ENCODE data around the gene TNNI2. TPM values are rescaled to one million over a fixed set of nuclear protein-coding genes. Genes with fewer than 3 reads are reported as not detected.

TNNI2 gene
- total and polyA plus RNA-seq, 2 donors (not counting 1 experiment from before 2014, with no cell fraction given) = 2.9 to 12.9 TPM

GRCh38 chr11:1889941-1890855, 51.4 kb downstream of the TNNI2 start:
- Mint-ChIP-seq H3K27ac (peak overlapping the region; percentile 50), H3K9me3 (ENCODE audit: insufficient read depth) (no peaks in the 10 kb centered on the region), H3K27me3 (no peaks in the 10 kb centered on the region), H3K4me3 (no peak overlapping the region), H3K4me1 (peaks cover 33% of the 10 kb centered on the region)
- intact Hi-C loops (cut with micrococcal nuclease) = no loop called here
- H4K20me1 ChIP-seq (ENCODE audit: control insufficient read depth, insufficient read depth, low read length, poor library complexity, severe bottlenecking) = peaks cover 79% of the 10 kb centered on the region
- no peak for TF ChIP-seq EZH2 (IDR thresholded peaks at IDR 0.05; ENCODE audit: borderline replicate concordance, insufficient read depth, low read depth, low read length, poor library complexity, severe bottlenecking)
- TF ChIP-seq CTCF (IDR thresholded peaks at IDR 0.05) = no peak
- no peak overlapping the region for H3K27ac ChIP-seq (ENCODE audit: low read length in 2 of 2)
- ChIA-PET CTCF (interaction anchor here (0.9 to 2.1 kb wide), 5 partner anchors 8 to 196 kb away, joined by 3 to 9 read pairs (median 5); no protein-coding TSS in a partner anchor), POLR2A (interaction anchor here (0.7 to 1.3 kb wide), 4 partner anchors 8 to 39 kb away, joined by 3 to 5 read pairs (median 4); no protein-coding TSS in a partner anchor)
- no peak overlapping the region for H2AFZ ChIP-seq (ENCODE audit: insufficient read depth, low read depth, low read length, poor library complexity, severe bottlenecking)
- no peaks in the 10 kb centered on the region for H3K79me2 ChIP-seq (ENCODE audit: control insufficient read depth, insufficient read depth, low read length)
- H3K9ac ChIP-seq (ENCODE audit: low read length) = no peak overlapping the region
- no peak overlapping the region for H3K4me3 ChIP-seq (ENCODE audit: control extremely low read depth in 1 of 5, extremely low read depth in 1 of 5, insufficient read depth in 1 of 5, low read depth in 2 of 5, low read length in 4 of 5)
- H3K27me3 ChIP-seq (replicated peaks in 1 of 4; ENCODE audit: control extremely low read depth in 1 of 4, control insufficient read depth in 3 of 4, insufficient read depth in 4 of 4, low read length in 3 of 4) = no peaks in the 10 kb centered on the region
- DNase-seq (peak; percentile 44), ATAC-seq (ENCODE audit: low read depth) (peak; percentile 5)
- H3K36me3 ChIP-seq (replicated peaks in 1 of 2; ENCODE audit: control extremely low read depth in 1 of 2, control insufficient read depth in 1 of 2, extremely low read depth in 1 of 2, insufficient read depth in 2 of 2, low read length in 1 of 2) = peaks cover 5 to 41% of the 10 kb centered on the region in 2 experiments
- peaks cover 28 to 35% of the 10 kb centered on the region in 2 donors for H3K4me1 ChIP-seq (ENCODE audit: control insufficient read depth in 2 of 2, insufficient read depth in 2 of 2, low read length in 2 of 2)
- peak overlapping the region; percentile 57 for H3K4me2 ChIP-seq (replicated peaks; ENCODE audit: low read depth, low read length, poor library complexity, severe bottlenecking)
- no peaks in the 10 kb centered on the region for H3K9me3 ChIP-seq (ENCODE audit: control extremely low read depth in 1 of 3, control insufficient read depth in 2 of 3, insufficient read depth in 1 of 3, low read length in 2 of 3)
- WGBS (ENCODE audit: insufficient coverage) = 21% methylated on average over 31 of the region's 33 CpGs

Small RNAs within 50 kb of the gene (small RNA-seq; reads per million reads assigned to genes)
- gene AC051649.1 (ENCODE audit: insufficient read length, low read depth, low replicate concordance) (not detected), gene MIR4298 (ENCODE audit: insufficient read length, low read depth, low replicate concordance) (not detected)

Other genes starting within 250 kb of the TNNI2 start
- not detected in 2 replicates for gene KRTAP5-2, start 240.7 kb upstream of the TNNI2 start, total RNA-seq
- gene KRTAP5-2, start 240.7 kb upstream of the TNNI2 start, polyA plus RNA-seq = 0.36 TPM in 1 of 2 replicates, not detected in the other
- not detected in 2 replicates for gene KRTAP5-3, start 230.5 kb upstream of the TNNI2 start, total RNA-seq
- gene KRTAP5-3, start 230.5 kb upstream of the TNNI2 start, polyA plus RNA-seq = not detected in 2 replicates
- not detected in 2 replicates for gene KRTAP5-4, start 216.8 kb upstream of the TNNI2 start, total RNA-seq
- gene KRTAP5-4, start 216.8 kb upstream of the TNNI2 start, polyA plus RNA-seq = not detected in 2 replicates
- gene KRTAP5-5, start 209.2 kb upstream of the TNNI2 start, total RNA-seq = not detected in 2 replicates
- gene KRTAP5-5, start 209.2 kb upstream of the TNNI2 start, polyA plus RNA-seq = not detected in 2 replicates
- not detected in 2 replicates for gene KRTAP5-6, start 141.8 kb upstream of the TNNI2 start, total RNA-seq
- not detected in 2 replicates for gene KRTAP5-6, start 141.8 kb upstream of the TNNI2 start, polyA plus RNA-seq
- 1.1 and 1.7 TPM in 2 replicates for gene IFITM10, start 88.4 kb upstream of the TNNI2 start, total RNA-seq
- 0.09 and 0.17 TPM in 2 replicates for gene IFITM10, start 88.4 kb upstream of the TNNI2 start, polyA plus RNA-seq
- gene CTSD, start 75.1 kb upstream of the TNNI2 start, total RNA-seq = 80.4 and 83.5 TPM in 2 replicates
- gene CTSD, start 75.1 kb upstream of the TNNI2 start, polyA plus RNA-seq = 33.5 and 42.2 TPM in 2 replicates
- not detected in 2 replicates for gene SYT8, start 4.0 kb upstream of the TNNI2 start, total RNA-seq
- not detected in 2 replicates for gene SYT8, start 4.0 kb upstream of the TNNI2 start, polyA plus RNA-seq
- 445 and 446 TPM in 2 replicates for gene LSP1, start 14.1 kb downstream of the TNNI2 start, total RNA-seq
- 184 and 249 TPM in 2 replicates for gene LSP1, start 14.1 kb downstream of the TNNI2 start, polyA plus RNA-seq
- gene PRR33, start 52.9 kb downstream of the TNNI2 start, total RNA-seq = not detected in 2 replicates
- gene PRR33, start 52.9 kb downstream of the TNNI2 start, polyA plus RNA-seq = not detected in 2 replicates
- 9.9 and 10.0 TPM in 2 replicates for gene TNNT3, start 80.7 kb downstream of the TNNI2 start, total RNA-seq
- 2.5 and 13.8 TPM in 2 replicates for gene TNNT3, start 80.7 kb downstream of the TNNI2 start, polyA plus RNA-seq
- gene MRPL23, start 108.4 kb downstream of the TNNI2 start, total RNA-seq = 44.7 and 47.8 TPM in 2 replicates
- 63.2 and 64.8 TPM in 2 replicates for gene MRPL23, start 108.4 kb downstream of the TNNI2 start, polyA plus RNA-seq
- gene H19, start 158.9 kb downstream of the TNNI2 start, total RNA-seq = not detected in 2 replicates
- gene H19, start 158.9 kb downstream of the TNNI2 start, polyA plus RNA-seq = not detected in 2 replicates